ENCODE data around the gene GARS1.

GRCh38 chr7:30667172-30667571, 72.5 kb downstream of the GARS1 start:
- TF ChIP-seq EZH2 (IDR thresholded peaks at IDR 0.05; ENCODE audit: insufficient read depth, poor library complexity, severe bottlenecking), result no peak
- TF ChIP-seq EZH2phosphoT487 (IDR thresholded peaks at IDR 0.05; ENCODE audit: insufficient read depth, low read depth), result no peak
